Stimulated activated CD8-positive, alpha-beta memory T cell treated with anti-CD3 and anti-CD28 coated beads, Interleukin-15, amount 100 ng/mL, for 1 hour (primary cell): Measurements from ENCODE around the gene MEGF8.
A peak's percentile ranks its signal among the peaks of the same experiment; 100 is the strongest.

Experiments used
- DNase-seq: peaks from one replicate; pipeline ENCODE4 v3.0.0-alpha.2; 2020; ENCODE audit warnings: low read depth

MEGF8 gene

DNA sequence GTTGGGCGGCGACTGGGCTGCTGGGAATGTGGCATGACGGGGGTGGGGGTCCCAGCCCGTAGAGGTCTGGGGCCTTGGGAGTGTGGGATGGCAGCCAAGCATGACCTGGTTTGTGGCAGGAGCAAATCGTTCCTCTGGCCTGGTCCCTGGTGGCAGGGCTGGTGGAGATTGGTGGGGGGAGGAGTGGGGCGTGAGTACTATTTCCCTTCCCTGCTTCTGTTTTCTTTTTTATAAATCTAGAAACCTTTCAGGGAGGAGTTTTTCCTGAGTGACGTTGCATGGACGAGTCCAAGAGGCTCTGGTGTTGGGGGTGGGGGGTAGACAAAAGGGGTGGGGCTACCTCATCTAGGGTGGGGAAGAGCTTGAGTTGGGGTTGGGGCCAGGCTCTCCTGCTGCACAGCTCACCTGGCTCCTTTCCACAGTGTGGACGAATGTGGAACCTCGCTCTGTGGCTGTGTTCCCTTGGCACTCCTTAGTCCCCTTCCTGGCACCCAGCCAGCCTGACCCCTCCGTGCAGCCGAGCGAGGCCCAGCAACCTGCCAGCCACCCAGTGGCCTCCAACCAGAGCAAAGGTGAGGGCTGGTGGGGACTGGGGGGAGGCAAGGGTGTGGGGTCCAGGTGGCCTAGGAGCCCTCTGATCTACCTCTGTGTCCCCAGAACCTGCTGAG is 39.0 kb upstream of the MEGF8 start:
- no peak for DNase-seq

DNA sequence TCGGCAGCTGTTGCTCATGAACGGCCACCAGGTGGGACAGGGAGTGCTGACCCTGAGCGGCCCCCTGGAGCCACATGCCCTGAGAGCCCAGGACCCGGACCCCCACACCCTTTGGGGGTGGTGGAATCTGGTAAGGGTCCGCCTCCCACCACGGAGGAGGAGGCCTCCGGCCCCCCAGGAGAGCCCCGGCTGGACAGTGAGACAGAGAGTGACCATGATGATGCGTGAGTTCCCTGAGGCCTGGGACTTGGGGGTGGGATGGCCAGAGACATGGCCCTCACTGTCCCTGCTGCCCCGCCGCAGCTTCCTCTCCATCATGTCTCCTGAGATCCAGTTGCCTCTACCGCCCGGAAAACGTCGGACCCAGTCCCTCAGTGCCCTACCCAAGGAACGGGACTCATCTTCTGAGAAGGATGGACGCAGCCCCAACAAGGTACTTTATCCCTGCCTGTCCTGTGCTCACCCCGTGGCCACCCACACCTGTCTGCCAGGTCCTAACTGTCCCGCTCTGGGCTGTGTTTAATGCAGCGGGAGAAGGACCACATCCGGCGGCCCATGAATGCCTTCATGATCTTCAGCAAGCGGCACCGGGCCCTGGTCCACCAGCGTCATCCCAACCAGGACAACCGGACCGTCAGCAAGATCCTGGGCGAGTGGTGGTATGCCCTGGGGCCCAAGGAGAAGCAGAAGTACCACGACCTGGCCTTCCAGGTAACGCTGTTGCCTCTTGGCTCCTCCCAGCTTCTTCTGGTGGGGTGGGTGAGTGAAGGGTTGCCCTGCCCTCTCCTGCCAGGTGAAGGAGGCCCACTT is 38.2 kb upstream of the MEGF8 start:
- DNase-seq: no peak

DNA sequence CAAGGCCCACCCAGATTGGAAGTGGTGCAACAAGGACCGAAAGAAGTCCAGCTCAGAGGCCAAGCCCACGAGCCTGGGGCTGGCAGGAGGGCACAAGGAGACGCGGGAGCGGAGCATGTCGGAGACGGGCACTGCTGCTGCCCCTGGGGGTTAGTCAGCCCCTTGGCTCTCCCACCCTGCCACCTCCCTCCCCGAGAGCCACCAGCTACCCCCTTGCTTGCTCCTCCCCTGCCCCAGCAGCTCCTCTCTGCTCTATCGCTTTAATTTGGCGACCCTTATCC is 37.7 kb upstream of the MEGF8 start:
- DNase-seq: no peak

DNA sequence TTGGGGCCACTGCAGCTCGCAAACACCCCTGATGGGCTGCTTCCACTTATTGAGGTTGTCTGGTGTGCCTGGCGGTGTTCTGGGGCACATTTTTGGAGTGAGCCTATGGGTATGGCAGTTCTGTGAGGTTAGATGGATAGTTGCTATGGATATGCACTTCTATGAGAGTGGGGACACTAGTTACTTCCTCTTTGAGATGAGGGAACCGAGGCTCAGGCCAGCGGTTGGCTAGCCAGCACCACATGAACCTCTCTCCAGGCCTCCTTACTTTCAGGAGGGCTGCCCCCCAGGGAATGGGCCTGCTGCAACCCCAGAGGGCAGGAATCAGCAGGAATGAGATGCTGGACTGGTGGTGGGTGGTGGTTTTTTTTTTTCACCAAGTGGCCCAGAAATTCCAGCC is 37.0 kb upstream of the MEGF8 start:
- no peak for DNase-seq

DNA sequence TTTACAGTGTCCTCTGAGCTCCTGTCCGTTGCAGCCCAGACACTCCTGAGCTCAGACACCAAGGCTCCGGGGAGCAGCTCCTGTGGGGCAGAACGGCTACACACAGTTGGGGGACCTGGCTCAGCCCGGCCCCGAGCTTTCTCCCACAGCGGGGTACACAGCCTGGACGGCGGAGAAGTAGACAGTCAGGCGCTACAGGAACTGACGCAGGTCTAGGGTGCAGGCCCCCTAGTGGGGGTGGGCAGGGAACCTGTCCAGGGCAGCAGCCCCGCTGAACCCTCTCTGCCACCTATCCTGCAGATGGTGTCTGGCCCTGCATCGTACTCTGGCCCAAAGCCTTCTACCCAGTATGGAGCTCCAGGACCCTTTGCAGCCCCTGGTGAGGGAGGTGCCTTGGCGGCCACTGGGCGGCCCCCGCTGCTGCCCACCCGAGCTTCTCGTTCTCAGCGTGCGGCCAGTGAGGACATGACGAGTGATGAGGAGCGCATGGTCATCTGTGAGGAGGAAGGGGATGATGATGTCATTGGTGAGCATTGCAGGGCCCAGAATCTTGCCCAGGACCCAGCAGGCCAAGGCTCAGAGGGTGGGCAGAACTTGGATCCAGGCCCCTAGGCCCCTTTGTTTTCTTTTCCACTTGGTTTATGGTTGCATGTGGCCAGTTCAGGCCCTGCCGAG is 36.4 kb upstream of the MEGF8 start:
- no peak for DNase-seq

DNA sequence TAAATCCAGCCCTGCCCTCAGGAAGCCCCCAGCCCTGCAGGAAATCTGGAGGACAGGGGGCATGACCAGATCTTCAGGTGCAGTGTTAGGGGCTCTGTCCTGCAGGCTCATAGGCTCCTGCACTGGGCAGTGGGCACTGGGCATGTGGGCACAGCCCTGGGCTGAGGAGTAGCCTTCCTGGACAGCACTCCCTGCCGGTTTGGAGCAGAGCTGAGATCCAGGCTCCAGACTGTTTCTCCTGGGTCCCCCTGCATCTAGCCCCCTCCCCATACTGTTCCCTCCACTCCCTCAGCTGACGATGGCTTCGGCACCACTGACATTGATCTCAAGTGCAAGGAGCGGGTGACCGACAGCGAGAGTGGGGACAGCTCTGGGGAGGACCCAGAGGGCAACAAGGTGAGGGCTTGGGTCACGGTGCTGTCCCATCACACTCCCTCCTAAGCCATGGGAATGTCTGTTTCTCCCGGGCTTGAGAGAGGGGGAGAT is 35.8 kb upstream of the MEGF8 start:
- DNase-seq: no peak

DNA sequence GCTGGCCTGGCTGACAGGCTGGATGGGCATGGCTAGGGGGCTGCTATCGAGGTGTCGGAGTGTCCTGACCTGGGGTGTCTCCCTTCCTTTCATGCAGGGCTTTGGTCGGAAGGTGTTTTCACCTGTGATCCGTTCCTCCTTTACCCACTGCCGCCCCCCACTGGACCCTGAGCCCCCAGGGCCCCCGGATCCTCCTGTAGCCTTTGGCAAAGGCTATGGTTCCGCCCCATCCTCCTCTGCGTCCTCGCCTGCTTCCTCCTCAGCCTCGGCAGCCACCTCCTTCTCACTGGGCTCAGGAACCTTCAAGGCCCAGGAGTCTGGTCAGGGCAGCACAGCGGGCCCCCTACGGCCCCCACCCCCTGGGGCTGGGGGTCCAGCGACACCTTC is 35.3 kb upstream of the MEGF8 start:
- no peak for DNase-seq

DNA sequence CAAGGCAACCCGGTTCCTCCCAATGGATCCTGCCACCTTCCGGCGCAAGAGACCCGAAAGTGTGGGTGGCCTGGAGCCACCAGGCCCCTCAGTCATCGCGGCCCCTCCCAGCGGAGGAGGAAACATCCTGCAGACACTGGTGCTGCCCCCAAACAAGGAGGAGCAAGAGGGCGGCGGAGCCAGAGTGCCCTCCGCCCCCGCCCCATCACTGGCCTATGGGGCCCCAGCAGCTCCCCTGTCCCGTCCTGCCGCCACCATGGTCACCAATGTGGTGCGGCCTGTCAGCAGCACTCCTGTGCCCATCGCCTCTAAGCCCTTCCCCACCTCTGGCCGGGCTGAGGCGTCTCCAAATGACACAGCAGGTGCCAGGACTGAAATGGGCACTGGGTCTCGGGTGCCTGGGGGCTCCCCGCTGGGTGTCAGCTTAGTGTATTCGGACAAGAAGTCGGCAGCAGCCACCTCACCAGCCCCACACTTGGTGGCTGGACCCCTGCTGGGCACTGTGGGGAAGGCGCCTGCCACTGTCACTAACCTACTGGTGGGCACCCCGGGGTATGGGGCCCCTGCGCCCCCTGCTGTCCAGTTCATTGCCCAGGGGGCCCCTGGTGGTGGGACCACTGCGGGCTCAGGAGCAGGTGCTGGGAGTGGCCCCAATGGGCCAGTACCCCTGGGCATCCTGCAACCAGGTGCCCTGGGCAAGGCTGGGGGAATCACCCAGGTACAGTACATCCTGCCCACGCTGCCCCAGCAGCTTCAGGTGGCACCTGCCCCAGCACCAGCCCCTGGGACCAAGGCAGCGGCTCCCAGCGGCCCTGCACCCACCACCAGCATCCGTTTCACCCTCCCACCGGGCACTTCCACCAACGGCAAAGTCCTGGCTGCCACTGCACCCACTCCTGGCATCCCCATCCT is 34.7 kb upstream of the MEGF8 start:
- no peak for DNase-seq

DNA sequence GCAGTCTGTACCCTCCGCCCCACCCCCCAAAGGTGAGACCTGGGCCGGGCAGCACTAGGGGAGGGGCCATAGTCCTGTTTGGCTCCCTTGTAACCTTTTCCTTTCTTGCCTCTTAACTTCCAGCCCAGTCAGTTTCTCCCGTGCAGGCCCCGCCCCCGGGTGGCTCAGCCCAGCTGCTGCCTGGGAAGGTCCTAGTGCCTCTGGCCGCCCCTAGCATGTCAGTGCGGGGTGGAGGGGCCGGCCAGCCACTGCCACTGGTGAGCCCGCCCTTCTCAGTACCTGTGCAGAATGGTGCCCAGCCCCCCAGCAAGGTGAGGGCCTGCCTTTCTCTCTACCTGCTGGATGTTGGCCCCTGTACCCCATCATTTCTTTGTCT is 34.0 kb upstream of the MEGF8 start:
- no peak for DNase-seq

DNA sequence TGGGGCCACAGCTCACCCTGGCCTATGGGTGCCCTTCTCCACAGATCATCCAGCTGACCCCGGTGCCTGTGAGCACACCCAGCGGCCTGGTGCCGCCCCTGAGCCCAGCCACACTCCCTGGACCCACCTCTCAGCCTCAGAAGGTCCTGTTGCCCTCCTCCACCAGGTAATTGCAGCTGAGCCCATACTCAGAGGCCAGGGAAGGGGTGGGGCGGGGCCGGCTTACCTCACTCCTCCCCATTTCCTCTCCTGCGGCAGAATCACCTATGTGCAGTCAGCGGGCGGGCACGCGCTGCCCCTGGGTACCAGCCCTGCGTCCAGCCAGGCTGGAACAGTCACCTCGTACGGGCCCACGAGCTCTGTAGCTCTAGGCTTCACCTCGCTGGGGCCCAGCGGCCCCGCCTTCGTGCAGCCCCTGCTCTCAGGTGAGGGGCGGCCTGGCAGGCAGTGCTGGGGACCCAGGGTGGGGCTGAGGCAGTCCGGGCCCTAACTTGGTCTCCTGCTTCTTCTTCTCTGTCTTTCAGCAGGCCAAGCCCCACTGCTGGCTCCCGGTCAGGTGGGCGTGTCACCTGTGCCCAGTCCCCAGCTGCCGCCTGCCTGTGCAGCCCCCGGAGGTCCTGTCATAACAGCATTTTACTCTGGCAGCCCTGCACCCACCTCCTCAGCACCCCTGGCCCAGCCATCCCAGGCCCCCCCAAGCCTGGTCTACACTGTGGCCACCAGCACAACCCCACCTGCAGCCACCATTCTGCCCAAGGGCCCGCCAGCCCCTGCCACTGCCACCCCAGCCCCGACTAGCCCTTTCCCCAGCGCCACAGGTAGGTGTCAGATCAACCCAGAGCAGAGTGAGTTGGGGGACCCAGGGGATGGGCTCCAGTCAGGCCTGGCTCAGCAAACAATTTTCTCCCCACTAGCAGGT is 33.1 kb upstream of the MEGF8 start:
- DNase-seq: no peak

DNA sequence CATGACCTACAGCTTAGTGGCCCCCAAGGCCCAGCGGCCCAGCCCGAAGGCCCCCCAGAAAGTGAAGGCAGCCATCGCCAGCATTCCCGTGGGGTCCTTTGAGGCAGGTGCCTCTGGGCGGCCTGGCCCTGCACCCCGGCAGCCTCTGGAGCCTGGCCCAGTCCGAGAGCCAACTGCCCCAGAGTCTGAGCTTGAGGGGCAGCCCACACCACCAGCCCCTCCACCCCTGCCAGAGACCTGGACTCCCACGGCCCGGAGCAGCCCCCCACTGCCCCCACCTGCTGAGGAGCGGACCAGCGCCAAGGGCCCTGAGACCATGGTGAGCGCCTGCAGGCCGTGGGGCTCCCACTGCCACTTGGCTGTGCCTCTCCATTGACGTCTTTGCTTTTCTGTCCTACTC is 32.5 kb upstream of the MEGF8 start:
- no peak for DNase-seq

DNA sequence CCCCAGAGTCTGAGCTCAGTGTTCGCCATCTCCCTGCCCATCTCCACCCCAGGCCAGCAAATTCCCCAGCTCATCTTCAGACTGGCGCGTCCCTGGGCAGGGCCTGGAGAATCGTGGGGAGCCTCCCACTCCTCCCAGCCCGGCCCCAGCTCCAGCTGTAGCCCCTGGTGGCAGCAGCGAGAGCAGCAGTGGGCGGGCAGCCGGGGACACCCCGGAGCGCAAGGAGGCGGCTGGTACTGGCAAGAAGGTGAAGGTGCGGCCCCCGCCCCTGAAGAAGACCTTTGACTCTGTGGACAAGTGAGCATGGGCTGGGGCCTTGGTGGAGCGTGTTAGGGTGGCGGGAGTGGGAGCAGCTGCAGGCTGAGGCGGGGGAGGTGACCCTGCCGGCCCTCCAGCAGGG is 31.9 kb upstream of the MEGF8 start:
- DNase-seq: no peak

DNA sequence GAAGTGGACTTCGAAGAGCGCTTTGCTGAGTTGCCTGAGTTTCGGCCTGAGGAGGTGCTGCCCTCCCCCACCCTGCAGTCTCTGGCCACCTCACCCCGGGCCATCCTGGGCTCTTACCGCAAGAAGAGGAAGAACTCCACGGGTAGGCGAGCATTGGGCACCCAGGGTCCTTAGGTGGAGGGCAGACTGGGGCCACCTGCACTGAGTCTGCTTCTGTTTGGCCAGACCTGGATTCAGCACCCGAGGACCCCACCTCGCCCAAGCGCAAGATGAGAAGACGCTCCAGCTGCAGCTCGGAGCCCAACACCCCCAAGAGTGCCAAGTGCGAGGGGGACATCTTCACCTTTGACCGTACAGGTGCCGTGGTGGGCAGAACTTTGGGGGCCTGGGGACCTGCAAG is 31.5 kb upstream of the MEGF8 start:
- DNase-seq: no peak

DNA sequence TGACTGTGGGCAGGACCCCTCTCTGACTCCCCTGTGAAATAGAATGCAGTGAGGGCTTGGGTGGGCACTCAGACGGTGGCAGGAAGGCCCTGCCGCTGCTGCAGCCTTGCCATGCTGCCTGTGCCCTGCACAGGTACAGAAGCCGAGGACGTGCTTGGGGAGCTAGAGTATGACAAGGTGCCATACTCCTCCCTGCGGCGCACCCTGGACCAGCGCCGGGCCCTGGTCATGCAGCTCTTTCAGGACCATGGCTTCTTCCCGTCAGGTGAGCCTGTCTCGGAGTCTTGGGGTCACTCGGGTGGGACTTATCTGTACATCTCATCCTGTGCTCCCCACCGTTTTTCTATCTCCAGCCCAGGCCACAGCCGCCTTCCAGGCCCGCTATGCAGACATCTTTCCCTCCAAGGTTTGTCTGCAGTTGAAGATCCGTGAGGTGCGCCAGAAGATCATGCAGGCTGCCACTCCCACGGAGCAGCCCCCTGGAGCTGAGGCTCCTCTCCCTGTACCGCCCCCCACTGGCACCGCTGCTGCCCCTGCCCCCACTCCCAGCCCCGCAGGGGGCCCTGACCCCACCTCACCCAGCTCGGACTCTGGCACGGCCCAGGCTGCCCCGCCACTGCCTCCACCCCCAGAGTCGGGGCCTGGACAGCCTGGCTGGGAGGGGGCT is 30.8 kb upstream of the MEGF8 start:
- DNase-seq: no peak

DNA sequence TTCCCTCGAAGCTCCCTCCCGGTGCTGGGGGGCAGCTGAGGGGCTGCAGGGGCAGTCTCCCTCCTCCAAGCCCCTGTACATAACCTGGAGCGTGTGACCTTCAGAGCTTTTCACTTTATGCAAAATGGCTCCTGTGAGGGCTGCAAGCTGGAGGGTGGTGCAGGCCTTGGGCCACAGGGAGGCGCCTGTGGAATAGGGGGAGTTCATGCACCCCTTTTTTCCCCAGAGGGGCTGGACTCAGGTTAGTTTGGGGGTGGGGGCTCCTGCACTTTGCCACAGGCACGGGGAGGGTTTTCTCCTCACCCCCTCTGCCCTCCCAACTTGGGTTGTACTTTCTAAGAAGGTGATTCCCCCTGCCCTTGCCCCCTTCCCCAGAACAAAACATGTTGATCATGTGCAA is 30.1 kb upstream of the MEGF8 start:
- DNase-seq: no peak

DNA sequence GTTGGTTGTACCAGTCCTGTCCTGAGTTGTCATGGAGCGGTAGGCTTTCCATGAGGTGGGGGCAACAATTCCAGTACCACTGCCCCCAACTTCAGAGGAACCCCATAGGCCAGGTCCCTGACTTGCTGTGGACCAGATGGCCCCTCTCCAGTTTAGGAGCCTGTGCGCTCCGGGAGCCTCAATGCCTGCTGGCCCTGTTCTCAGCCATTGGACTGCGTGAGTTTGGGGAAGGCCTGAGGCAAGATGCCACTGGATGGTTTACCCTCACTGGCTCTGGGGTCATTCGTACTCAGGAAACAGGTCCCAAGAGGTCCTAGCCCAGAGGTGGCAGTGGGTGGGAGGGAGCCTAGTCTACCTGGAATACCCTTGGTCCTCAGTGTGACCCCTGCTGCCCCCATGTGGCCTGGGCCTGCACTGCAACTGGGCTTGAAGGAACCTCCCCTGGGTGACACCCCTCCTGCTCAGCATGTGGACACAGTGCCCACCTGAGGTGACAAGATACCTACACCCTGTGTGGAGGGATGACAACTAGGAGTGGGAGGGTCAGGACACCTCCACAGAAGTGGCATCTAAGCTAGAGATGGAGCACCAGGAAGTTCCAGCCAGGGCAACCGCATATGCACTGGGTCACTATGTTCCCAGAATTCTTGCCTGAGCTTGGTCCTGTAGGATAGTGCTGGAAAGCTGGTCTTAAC is 29.5 kb upstream of the MEGF8 start:
- peak; percentile 91 for DNase-seq

DNA sequence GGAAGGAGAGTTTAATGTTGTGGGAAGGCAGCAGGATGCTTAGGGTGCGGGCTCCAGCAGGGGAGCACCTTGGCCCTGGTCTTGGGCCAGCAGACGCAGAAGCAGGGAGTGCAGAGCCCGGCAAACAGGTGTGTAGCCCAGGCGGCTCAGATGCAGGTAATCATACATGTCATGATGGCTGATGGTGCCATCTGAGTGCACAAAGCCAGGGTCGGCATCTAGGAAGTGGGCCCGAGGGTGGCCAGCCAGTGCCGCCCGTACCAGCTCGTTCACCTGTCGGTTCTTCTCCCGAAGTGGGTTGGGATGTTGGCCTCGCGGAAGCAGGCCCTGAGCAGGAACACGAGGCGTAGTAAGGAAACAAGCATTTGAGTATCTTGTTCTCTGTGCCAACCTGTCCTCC is 28.4 kb upstream of the MEGF8 start:
- DNase-seq: no peak

DNA sequence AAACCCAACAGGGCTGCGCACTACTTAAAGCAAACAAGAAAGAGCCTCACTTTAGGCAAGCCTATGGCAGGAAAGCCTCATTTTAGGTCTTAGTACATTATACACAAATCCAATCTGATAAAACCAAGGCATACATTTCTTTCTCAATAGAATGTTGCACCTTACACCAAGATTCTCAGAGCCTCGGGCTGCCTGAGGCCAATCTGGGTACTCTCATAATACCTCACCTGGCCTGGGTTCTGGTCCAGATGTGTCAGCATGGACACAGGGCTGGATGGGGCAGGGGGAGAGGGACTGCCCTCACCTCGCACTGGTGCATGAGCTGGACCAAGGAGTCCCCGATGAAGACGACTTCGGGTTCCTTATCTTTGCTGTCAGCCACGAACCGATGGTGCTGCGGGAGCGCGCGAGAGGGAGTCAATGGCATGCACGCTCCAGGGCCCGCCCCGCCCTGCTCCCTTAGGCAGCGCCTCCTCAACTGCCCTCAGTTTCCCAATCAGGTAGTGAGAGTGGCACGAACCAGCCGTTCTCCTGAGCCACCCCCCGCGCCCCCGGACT is 23.7 kb upstream of the MEGF8 start, which contains the start of gene PRR19:
PRR19 (plus strand) TSS at position 487 of the 558 bp plus-strand sequence. CDS start 7,453 bp downstream, outside the sequence.
- DNase-seq: no peak

DNA sequence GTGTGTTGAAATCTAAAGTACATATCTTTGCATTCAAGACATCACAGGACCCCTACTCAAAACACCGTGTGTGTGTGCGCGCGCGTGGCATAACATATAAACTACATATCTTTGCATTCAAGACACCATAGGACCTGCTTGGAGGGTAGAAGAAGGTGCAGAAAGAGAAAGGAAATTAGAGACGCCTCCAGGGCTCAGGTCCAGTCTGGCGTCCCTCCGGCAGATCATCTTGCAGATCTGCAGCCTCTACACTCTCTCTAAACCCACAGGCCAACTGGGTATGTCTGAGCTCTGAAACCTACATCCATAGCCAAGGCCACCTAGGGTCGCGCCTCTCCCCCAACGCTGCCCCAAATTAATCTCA is 22.4 kb upstream of the MEGF8 start:
- DNase-seq: no peak

DNA sequence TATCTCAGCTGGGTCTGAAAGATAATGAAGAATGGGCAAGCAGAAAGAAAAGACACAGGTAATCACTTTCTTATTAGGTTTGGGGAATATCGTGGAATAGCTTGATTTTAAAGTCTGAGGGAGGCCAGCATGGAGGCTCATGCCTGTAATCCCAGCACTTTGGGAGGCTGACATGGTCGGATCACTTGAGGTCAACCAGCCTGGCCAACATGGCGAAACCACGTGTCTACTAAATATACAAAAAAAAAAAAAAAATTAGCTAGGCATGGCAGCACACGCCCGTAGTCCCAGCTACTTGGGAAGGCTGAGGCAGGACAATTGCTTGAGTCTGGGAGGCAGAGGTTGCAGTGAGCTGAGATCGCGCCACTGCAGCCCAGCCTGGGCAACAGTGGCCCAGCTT is 21.6 kb upstream of the MEGF8 start:
- DNase-seq: no peak
